HG03457 (cell line): ENCODE data around the gene CARD9.
"Not testable (repeated sequence)": the region's sequence is repeated elsewhere in the genome, so short reads cannot be mapped to it uniquely, and the experiment has no call there.

Experiments
- ATAC-seq: cut with Tn5 transposase; IDR thresholded peaks from one replicate; pipeline ENCODE4 v1.9.1; 2021; ENCODE audit warnings: moderate number of reproducible peaks; ENCODE audit not compliant: unreplicated experiment

The CARD9 gene

GRCh38 chr9:136364942-136365774 lies 8.3 kb downstream of the CARD9 start:
- ATAC-seq: no peak

DNA sequence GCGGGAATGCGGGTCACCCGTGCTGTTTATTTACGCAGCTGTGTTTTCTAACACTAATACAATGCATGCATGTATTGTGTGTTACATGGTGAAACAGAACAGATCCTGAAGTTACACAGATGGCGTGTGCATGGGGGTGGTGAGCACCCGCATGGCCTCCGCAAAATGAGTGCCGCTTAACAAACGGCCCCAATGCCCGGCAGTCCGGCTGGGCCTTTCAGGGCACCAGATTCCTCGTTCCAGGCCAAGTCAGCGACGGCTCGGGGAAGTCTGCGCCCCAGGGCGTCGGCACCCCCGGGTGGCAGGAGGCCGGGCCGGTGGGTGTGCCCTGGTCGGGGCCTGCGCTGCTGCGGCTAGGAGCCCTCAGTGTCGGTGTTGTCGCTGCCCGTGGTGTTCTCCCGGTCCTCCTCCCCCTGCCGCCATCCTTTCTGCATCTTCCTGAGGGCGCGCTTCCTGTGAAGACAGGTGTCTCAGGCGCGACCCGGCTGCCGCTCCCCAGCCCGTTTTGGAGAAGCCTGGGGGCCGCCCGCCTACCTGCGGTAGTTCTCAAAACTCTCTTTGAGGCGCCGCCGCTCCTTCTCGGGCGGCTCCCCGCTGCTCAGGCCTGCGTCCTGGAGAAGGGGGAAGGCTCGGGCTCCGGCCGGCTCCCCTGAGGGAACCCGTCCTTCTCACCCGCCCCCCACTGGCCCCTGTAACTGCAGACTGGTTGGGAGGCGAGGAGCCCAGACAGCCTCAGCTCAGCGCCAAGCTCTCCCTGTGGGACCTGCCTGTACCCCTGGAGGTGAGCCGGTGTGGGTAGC lies 9.3 kb downstream of the CARD9 start:
- ATAC-seq: no peak

- peak; percentile 55 for ATAC-seq
Measured at GRCh38 chr9:136363106-136363948, 10.1 kb downstream of the CARD9 start, which contains the start of gene DNLZ. DNLZ (minus strand) TSS chr9:136363744; CDS start chr9:136363714, 30 bp downstream.

DNA sequence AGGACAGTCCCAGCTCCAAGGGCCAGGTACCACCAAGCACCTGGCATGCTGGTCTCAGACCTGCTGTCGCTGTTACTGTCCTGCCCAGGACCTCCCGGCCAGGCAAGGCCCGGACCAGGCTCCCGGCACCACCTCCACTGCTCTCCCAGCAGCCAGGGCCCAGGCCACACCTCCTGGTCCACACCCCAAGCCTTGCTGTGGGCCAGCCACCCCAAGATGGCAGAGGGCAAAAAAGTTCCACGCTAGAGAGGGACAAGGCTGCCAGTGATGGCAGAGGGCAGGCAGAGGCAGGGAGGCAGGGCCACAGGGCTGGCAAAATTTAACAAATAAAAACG lies 11.1 kb downstream of the CARD9 start:
- ATAC-seq: no peak

- ATAC-seq: no peak
Measured at GRCh38 chr9:136361754-136362449, 11.6 kb downstream of the CARD9 start.

- no peak for ATAC-seq
Measured at GRCh38 chr9:136361047-136361753, 12.3 kb downstream of the CARD9 start.

GRCh38 chr9:136359774-136360718 lies 13.4 kb downstream of the CARD9 start:
- ATAC-seq: no peak

GRCh38 chr9:136358888-136359287 lies 14.6 kb downstream of the CARD9 start:
- ATAC-seq: no peak

DNA sequence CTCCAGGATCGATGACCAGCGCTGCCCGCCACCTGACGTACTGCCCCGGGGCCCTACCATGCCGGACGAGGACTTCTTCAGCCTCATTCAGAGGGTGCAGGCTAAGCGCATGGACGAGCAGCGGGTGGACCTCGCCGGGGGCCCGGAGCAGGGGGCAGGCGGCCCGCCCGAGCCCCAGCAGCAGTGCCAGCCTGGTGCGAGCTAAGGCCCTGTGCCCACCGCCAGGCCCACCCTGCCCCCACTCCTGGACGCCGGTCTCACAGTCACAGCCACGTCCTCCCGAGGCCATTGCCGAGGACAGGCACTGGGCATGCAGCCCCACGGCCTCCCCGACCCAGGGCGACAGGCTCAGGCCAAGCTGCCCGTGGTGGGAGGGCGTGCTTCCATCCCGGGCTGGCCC lies 15.5 kb downstream of the CARD9 start:
- ATAC-seq: no peak

- ATAC-seq: no peak
Measured at GRCh38 chr9:136357202-136357725, 16.2 kb downstream of the CARD9 start.

DNA sequence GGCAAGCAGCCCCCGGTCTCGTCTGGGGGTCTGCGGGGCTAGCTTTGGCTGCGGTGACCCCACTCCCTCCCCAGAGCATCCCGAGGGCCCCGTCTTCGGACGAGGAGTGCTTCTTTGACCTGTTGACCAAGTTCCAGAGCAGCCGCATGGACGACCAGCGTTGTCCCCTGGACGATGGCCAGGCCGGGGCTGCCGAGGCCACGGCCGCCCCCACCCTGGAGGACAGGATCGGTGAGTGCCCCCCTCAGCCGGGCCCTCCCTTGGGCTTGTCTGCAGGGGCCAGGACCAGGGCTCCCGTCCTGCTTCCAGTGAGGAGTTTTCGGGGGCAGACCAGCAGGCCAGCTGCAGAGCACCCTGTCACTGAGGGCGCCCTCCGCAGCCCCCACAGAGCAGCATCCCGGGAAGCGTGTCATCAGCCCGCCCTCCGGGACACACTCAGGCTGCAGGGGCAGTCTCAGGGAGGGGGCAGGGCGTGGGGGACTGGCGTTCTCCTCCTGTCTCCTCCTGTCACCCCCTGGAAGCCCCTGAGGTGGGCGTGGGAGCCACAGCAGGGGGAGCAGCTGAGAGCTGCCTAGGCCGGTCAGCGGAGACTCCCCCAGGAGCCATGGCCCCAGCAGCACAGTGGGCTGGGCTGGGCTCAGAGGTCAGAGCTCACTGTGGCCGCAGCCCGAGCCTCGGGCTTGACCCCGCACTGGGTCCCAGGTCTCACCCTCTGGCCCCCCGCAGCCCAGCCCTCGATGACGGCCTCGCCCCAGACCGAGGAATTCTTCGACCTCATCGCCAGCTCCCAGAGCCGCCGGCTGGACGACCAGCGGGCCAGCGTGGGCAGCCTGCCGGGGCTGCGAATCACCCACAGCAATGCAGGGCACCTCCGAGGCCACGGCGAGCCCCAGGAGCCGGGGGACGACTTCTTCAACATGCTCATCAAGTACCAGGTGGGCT lies 17.6 kb downstream of the CARD9 start:
- no peak for ATAC-seq

DNA sequence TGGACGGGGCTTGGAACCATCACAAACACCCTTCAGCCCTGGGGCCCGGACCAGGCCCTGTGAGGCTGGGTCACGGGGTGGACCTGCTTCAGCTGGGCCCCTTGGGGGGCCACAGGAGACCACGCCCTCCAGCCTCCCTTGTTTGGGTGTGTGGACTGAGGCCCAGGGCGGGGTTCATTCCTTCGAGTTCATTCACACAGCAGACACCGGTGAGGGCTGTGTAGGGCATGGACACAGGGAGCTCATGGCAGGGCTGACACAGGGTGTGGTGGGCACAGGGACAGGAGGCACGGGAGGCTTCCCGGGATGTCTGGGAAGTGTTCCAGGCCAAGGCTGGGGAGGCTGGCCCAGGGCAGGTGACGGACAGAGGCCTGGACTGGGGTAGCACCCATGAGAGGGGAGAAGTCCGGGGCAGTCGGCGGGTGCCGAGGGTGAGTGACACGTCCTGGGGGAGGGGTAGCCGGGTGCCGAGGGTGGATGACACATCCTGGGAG lies 18.8 kb downstream of the CARD9 start:
- no peak for ATAC-seq

GRCh38 chr9:136353757-136354488 lies 19.5 kb downstream of the CARD9 start:
- ATAC-seq: no peak

DNA sequence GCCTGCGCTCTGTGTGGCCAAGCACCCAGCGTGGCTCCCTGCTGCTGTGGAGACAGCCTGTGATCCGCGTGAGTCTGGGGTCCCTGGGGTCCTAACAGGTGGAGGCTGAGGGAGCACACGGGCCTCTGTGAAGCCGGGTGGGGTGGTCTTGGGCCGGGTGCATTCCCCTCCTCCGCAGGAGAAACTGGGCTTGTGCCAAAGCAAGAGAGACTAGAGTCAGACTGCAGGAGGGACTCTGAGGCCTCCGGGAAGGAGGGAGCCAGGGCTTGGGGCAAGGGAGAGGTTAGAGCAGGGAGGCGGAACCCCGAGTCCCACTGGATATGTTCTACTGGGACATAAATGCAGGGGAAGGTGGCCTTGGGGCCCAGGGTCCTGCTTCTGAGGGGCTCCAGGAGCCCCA lies 20.4 kb downstream of the CARD9 start:
- no peak for ATAC-seq

GRCh38 chr9:136352682-136353081 lies 20.8 kb downstream of the CARD9 start:
- no peak for ATAC-seq

- ATAC-seq: not testable (repeated sequence)
Measured at GRCh38 chr9:136351868-136352267, 21.6 kb downstream of the CARD9 start.
